NCI-H1694 treated with DMSO at 0.1 percent for 48 hours (cell line): ENCODE results near the gene SERTAD3.
"Not testable (repeated sequence)": the region's sequence is repeated elsewhere in the genome, so short reads cannot be mapped to it uniquely, and the experiment has no call there.

Experiments used
- DNase-seq: peaks from one replicate; lab custom pipeline; 2025; lab: John Stamatoyannopoulos, UW

Gene SERTAD3

DNA sequence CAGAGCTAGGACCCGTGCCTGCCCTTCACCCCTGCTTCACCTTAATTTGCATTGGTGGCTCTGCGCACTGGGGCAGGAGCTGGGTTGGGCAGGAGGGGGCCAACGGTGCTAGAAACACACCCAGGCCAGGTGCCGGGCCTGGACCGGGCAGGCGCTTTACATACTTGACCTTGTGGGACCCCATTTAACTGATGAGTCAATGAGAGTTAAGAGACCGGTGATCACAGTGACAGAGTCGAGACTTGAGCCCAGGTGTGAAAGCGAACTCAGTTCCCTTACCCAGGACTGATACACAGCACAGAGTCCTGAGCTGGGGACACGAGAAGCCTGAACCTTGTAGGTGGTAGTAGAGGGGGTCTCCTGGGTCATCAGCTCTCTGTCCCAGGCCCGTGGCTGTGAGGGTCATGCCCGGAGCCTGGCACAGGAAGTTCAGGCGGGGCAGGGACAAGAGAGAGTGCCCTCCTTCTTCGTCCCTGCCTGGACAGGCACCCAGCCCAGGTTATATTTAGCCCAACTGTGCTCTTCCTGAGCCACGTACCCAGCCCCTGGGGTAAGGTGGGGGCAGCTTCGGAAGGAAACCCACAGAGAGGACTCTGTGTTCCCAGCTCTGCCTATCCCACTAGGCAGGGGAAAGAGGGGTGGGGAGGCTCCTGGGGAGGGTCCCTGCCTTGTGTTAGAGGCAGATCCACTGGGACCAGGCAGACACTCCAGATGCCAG, 32.9 kb downstream of the SERTAD3 start:
- DNase-seq = no peak

DNA sequence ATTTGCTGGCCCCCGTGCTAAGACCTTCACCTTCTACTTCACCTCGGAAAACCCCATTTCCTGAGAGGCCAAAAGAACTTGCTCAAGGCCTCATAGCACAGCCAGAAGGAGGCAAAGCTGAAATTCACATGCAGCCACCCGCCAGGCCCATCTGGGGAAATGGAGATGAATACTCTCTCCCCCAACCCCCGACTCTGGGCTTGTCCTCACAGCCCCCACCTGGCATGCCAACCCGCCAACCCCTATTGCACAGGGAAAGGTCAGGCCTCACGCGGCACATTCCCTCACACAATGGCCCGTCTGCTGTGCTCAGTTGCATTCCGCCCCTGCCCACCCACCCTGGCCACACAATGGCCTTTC, 34.1 kb downstream of the SERTAD3 start:
- no peak for DNase-seq

DNA sequence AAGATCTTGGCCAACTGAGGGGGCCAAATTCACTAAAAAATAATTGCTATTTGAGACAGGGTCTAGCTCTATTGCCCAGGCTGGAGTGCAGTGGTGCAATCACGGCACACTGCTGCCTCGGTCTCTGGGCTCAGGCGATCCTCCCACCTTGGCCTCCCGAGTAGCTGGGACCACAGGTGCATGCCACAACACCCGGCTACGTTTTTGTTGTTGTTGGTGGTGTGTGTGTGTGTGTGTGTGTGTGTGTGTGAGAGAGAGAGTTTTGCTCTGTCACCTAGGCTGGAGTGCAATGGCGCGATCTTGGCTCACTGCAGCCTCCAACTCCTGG, 35.6 kb downstream of the SERTAD3 start:
- DNase-seq = not testable (repeated sequence)

DNA sequence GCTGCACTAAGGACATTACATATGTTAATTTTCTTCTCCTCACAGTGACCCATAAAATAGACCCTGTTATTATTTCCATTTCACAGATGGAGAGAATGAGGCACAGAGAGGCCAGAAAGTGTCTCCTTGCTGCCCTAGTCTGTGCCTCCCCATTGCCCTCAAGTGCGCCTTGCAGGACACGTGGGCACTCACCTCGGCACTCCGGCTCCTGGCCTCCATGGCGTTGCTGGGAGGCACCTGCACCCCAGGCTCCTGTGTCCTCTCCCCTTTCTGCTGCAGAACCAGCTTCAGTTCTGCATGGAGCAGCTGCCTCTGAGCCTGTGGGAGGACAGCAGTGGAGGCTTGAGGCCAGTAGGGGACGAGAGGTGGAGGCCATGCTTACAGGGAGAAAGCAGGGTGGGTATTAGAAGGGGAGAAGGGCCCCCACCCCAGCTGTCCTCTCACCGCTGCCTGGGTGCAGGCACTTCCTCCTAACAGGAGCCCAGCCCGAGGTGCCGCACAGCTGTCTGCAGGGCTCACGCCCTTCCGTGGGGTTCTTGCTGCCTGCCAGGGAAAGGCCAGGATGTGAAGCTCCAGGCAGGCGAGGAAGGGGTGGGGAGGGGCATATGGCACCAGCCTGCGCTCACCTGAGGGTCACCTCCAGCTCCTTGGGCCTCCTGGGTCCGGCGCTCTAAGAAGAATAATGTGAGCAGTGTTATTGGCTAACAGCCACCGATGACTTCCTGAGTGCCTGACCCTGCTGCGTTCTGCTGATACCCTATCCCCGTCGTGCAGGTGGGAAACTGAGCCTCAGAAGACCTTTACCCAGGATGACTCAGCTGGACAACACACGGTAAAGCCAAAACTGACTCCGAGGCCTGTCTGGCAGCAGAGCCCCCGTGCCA, 36.2 kb downstream of the SERTAD3 start:
- no peak for DNase-seq

DNA sequence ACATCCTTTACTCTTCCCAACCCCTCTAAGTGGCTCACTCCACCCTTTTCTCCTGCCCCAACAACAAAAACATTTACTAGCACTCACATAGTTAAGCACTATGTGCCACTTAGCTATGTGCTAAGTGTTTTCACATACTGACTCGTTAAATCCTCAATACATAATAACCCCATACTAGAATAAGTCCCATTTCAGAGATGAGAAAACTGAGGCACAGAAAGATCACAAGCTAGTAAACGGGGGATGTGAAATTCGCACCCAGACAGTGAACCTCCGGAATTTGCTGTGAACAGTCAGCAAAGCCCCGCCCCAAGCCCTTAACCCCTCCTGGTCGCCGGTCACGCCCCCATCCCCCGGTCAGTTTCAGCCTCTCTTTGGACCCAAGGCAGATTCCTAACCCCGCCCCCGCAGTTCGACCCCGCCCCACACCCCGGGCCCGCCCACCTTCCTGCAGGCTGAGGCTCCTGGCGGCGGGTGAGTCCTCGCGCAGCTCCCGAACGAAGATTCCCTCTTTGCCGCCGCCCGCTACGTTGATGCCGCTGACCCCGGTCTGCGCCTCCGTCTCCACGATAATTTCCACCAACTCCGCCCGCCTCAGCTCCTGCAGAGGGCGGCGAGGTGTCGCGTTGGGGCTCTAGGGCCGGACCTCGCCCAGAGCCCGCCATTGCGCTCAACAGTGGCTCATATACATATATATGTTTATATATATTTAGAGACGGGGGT, 40.7 kb downstream of the SERTAD3 start:
- peak; percentile 19 for DNase-seq

DNA sequence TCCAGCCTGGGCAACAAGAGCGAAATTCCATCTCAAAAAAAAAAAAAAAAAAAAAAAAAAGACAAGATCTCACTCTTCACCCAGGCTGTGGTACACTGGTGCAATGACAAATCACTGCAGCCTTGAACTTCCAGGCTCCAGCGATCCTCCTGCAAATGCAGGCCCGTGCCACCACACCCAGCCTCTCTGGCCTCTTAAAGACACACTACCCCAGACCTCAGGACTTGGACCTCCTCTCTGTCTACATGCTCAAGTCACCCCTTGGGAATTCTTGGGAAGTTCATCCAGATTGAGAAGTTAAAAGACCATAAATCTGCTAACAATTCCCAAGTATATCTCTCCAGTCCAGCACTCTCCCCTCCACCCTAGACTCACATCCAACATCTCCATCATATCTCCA, 43.6 kb downstream of the SERTAD3 start:
- DNase-seq = no peak

DNA sequence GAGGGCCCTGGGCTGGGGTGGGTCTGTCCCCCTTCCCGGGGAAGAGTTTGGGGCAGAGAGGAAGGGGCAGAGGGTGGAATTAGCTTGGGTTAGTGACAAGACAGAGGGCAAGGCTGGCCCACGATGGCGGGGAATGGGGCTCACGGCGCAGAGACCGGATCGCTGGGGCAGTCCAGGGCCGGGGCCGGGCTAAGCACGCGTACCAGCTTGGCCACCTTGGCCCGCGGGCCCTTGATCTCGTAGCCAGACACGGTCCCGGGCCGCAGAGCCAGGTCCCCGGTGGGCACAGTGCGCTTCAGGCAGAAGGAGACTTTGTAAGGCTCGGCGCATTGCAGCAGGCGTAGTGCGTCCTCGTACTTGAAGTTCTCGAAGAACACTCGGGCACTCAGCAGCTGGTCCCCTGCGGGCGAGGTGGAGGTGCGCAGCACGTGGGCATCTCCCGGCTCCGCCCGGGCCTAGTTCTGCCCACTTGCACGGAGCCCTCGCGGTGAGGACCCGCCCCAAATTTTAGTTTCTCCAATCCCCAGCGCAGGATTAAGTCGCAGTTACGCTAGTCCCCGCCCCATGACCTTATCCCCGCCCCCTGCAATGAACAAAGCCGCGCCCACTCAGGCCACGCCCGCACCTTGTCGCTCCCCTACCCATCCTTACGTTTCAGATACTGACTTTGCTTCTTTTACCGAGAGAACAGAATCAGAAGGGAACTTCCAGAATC, 45.6 kb downstream of the SERTAD3 start:
- no peak for DNase-seq

DNA sequence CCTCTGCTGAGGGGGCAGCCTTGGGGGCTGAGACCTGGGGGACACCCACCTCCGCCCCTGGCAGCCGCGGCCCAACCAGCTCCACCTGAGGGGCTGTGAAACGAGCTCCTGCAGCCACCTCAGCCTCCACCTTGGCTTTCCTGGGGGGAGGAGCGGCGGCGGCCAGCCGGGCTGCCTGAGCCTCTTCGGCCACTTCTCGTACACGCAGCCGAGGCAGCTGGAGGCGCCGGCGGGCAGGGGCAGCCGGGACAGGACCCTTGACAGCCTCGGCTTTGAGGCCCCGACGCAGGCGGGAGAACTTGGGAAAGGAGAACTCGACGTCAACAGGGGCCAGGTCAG, 46.6 kb downstream of the SERTAD3 start:
- no peak for DNase-seq

DNA sequence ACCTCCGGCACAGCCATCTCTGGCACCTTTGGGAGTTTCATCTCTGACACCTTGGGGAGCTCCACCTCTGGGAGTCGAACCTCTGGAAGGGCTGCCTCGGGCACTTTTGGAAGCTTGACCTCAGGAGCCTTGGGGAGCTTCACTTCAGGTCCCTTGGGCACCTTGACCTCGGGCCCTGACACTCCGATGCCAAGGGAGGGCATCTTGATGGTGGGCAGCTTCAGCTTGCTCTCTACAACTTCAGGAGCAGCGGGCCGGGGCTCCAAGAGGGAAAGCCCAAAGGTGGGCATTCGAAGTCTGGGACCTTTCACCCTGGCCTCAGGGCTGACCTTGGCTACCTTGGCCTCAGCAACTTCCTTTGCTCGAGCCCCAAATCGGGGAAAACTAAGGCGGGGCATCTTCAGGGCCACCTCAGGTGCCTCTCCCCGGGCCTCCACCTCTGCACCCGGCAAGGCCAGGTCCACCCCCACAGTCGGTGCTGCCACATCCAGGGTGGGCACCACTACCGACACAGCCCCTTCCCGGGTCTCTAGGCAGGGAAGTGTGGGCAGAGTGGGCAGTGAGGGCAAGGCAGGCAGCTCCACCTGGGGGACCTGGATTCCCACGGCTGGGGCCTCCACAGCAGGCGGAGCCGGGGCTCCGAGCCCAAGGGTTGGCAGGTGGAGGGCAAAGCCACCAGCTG, 47.1 kb downstream of the SERTAD3 start:
- DNase-seq = no peak

DNA sequence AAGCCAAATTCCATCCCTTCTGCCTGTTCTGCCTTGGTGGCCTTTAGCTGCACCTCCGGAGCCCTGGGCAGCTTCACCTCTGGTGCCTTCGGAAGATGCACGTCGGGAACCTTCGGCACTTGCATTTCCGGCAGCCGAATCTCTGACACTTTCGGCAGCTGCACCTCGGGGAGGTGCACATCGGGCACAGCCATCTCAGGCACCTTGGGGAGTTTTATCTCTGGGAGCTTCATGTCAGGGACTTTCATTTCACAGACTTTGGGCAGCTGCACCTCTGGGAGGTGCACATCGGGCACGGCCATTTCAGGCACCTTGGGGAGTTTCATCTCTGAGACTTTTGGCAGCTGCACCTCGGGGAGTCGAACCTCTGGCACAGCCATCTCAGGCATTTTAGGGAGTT, 48.2 kb downstream of the SERTAD3 start:
- no peak for DNase-seq

DNA sequence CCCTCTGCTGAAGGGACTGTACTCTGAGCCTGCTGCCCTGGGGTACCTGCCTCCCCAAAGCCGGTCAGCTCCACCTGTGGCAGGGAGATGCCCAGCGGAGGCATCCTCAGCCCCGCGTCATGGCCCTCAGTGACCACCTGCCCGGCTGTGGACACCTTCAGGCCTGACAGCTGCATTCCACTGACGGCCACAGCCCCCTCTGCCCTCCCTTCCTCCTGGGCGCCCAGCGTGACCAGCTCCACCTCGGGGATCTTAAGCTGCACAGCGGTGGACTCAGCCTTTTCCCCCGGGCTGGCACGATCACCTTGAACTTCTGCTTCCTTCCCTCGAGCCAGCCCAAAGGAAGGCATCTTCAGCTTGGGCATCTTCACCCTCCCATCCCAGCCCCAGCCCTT, 49.3 kb downstream of the SERTAD3 start:
- DNase-seq = no peak

DNA sequence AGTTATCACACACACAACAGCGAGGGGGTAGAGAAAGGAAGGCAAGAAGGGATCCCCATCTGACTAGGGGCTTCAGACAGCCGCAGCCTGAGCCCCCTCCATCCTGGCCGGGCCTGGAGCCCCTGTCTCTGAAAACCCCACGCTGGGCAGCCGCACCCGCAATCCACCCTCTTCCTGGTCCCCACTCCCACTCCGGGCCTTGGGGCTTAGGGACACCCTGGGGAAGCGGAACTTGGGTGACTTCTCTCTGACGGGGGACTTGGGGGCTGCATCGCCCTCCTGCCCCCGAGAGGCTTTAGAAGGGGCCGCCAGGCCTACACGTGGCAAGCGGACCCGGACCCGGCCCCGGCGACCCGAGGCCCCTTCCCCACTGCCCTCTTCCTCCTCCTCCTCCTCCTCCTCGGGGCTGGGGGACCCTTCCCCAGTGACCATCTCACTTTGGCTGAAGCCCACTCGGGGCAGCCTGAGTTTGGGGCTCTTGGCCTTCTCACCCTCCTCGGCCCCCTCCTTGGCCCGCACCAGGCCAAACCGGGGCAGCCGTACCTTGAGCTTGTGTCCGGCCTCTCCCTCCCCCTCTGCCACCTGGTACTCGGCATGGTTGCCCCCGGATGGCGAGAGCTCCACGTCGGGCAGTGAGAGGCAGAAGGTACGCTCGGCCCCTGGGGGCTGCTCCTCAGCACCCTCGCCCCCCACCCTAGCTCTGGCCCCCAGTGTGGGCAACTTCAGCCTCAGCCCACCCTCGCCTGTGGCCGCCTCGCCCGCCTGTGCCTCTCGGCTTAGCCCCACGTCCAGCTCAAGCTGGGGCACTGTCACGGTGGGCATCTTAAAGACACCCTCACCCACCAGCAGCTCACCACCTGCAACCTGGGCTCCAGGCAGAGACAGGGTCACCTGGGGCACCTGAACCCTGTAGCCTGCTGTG, 50.0 kb downstream of the SERTAD3 start:
- no peak for DNase-seq

DNA sequence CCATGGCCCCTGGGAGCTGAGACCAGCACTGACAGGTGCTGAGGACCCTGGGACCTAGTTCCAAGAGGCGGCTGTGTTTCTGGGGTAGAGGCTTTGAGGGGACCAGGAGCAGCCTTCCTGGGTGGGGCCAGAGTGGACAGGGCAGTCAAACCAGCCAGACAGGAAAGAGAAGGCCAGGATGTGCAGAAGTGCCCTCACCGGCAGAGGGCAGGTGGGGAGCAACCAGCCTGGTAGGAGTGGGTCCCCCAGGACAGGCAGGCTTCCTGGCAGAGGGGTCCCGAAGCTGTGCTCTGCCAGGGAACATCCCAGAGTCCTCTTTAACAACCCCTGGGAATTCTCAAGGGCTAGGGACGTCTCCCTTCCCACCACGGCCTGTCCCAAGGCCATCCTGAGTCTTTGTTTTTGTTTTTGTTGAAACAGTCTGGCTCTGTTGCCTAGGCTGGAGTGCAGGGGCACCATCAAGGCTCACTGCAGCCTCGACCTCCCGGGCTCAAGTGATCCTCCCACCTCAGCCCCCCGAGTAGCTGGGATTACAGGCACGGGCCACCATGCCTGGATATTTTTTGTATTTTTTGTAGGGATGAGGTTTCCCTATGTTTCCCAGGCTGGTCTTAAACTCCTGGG, 51.1 kb downstream of the SERTAD3 start:
- no peak for DNase-seq

DNA sequence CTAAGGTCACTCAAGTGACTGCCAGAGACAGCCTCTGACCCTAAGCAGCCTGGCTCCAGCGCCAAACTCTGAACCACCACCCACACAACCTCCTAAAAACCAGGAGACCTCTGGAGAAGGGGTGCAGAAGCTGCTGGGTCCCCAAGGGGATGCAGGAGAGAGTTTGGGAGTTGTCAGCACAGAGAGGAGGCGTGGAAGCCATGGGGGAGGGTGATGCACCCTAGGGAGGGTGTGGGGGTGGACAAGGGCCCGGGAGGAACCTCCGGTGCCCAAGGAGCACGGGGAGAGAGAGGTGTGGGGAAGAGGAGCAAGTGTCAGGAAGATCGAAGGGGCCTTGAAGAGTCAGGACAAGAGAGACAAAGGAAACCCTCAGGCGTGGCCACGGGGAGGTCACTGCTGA, 52.0 kb downstream of the SERTAD3 start:
- DNase-seq = no peak
